ENCODE measurements around the gene PGP.

- TF ChIP-seq, protein P1, sequence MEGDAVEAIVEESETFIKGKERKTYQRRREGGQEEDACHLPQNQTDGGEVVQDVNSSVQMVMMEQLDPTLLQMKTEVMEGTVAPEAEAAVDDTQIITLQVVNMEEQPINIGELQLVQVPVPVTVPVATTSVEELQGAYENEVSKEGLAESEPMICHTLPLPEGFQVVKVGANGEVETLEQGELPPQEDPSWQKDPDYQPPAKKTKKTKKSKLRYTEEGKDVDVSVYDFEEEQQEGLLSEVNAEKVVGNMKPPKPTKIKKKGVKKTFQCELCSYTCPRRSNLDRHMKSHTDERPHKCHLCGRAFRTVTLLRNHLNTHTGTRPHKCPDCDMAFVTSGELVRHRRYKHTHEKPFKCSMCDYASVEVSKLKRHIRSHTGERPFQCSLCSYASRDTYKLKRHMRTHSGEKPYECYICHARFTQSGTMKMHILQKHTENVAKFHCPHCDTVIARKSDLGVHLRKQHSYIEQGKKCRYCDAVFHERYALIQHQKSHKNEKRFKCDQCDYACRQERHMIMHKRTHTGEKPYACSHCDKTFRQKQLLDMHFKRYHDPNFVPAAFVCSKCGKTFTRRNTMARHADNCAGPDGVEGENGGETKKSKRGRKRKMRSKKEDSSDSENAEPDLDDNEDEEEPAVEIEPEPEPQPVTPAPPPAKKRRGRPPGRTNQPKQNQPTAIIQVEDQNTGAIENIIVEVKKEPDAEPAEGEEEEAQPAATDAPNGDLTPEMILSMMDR (IDR thresholded peaks at IDR 0.05), result no peak
- TF ChIP-seq POLR2A (IDR thresholded peaks at IDR 0.05), result no peak
Measured at GRCh38 chr16:2233872-2234812, 19.5 kb upstream of the PGP start.

Measured in Peyer's patch (tissue), 4 donors.